D721Med (cell line): ENCODE data around the gene ORMDL2.

Source experiments
- DNase-seq: peaks from one replicate; pipeline ENCODE4 v3.0.0; 2011; ENCODE audit warnings: low spot score; ENCODE audit not compliant: insufficient read length
- FAIRE-seq: peaks from 2 replicates; lab custom pipeline; 2011; peaks lifted over from hg19 to GRCh38; lab: Jason Lieb, UNC
- CTCF ChIP-seq: IDR thresholded peaks from 2 replicates; pipeline ENCODE4 v1.5.1; 2012; ENCODE audit warnings: mild to moderate bottlenecking, control low read depth; ENCODE audit not compliant: insufficient read depth; ENCODE audit errors: missing control alignments

Gene ORMDL2

GRCh38 chr12:55838361-55838760 is 20.5 kb downstream of the ORMDL2 start:
- TF ChIP-seq CTCF, result no peak

GRCh38 chr12:55839345-55840140 is 21.7 kb downstream of the ORMDL2 start:
- TF ChIP-seq CTCF, result no peak
- no peak for DNase-seq
- FAIRE-seq, result no peak

More at GRCh38 chr12:55838361-55838760, 20.5 kb downstream of the ORMDL2 start:
- FAIRE-seq (no peak), DNase-seq (no peak)

- DNase-seq, result no peak
- FAIRE-seq, result no peak
- TF ChIP-seq CTCF, result no peak
Observed at GRCh38 chr12:55840581-55841351, 22.9 kb downstream of the ORMDL2 start.

GRCh38 chr12:55842681-55843429 is 25.0 kb downstream of the ORMDL2 start, which contains the start of gene MMP19:
Gene MMP19 (minus strand): TSS chr12:55842936. CDS start chr12:55842830, 106 bp downstream.
- FAIRE-seq (no peak), DNase-seq (no peak)
- TF ChIP-seq CTCF, result no peak

- DNase-seq (no peak), FAIRE-seq (no peak)
- no peak for TF ChIP-seq CTCF
Observed at GRCh38 chr12:55843431-55843830, 25.6 kb downstream of the ORMDL2 start.

GRCh38 chr12:55844961-55845360 is 27.1 kb downstream of the ORMDL2 start:
- FAIRE-seq (no peak), DNase-seq (no peak)
- TF ChIP-seq CTCF, result no peak
